GM18508 (cell line): ENCODE results near the gene MC2R.
"Not testable (repeated sequence)": the region's sequence is repeated elsewhere in the genome, so short reads cannot be mapped to it uniquely, and the experiment has no call there.

Source experiments
- ATAC-seq: cut with Tn5 transposase; IDR thresholded peaks from one replicate; pipeline ENCODE4 v1.9.1; 2021; ENCODE audit warnings: moderate number of reproducible peaks; ENCODE audit not compliant: insufficient read depth, unreplicated experiment

MC2R gene

GRCh38 chr18:13895505-13896033 lies 19.8 kb downstream of the MC2R start:
- no peak for ATAC-seq

GRCh38 chr18:13894531-13894930 lies 20.8 kb downstream of the MC2R start:
- ATAC-seq = no peak

GRCh38 chr18:13893418-13893760 lies 21.9 kb downstream of the MC2R start:
- ATAC-seq = peak; percentile 98

GRCh38 chr18:13892098-13892497 lies 23.2 kb downstream of the MC2R start:
- ATAC-seq = no peak

- ATAC-seq = no peak
These were observed 24.5 kb downstream of the MC2R start for GRCh38 chr18:13890761-13891361.

- ATAC-seq = no peak
These were observed 25.7 kb downstream of the MC2R start for GRCh38 chr18:13889671-13890070.

GRCh38 chr18:13888191-13888716 lies 27.1 kb downstream of the MC2R start:
- ATAC-seq = no peak

- ATAC-seq = no peak
These were observed 30.3 kb downstream of the MC2R start for GRCh38 chr18:13885009-13885408.

- ATAC-seq = no peak
These were observed 35.4 kb downstream of the MC2R start for GRCh38 chr18:13879937-13880336.

GRCh38 chr18:13879492-13879891 lies 35.8 kb downstream of the MC2R start:
- ATAC-seq = no peak

- no peak for ATAC-seq
These were observed 36.5 kb downstream of the MC2R start for GRCh38 chr18:13878857-13879256.

GRCh38 chr18:13877157-13877556 lies 38.2 kb downstream of the MC2R start:
- no peak for ATAC-seq

GRCh38 chr18:13874558-13874957 lies 40.8 kb downstream of the MC2R start:
- ATAC-seq = no peak

GRCh38 chr18:13872932-13873331 lies 42.4 kb downstream of the MC2R start:
- no peak for ATAC-seq

GRCh38 chr18:13872373-13872772 lies 43.0 kb downstream of the MC2R start:
- ATAC-seq = no peak

GRCh38 chr18:13871701-13872100 lies 43.6 kb downstream of the MC2R start:
- ATAC-seq = no peak

GRCh38 chr18:13868501-13869271 lies 46.6 kb downstream of the MC2R start:
- no peak for ATAC-seq

GRCh38 chr18:13862898-13863297 lies 52.4 kb downstream of the MC2R start:
- not testable (repeated sequence) for ATAC-seq

- ATAC-seq = no peak
These were observed 65.5 kb downstream of the MC2R start for GRCh38 chr18:13849791-13850190.

- ATAC-seq = no peak
These were observed 78.8 kb downstream of the MC2R start for GRCh38 chr18:13836559-13836958.

GRCh38 chr18:13835202-13835601 lies 80.1 kb downstream of the MC2R start:
- ATAC-seq = no peak
